D721Med (cell line): ENCODE measurements around the gene ATP7B.

ENCODE experiments used
- DNase-seq: peaks from one replicate; pipeline ENCODE4 v3.0.0; 2011; ENCODE audit warnings: low spot score; ENCODE audit not compliant: insufficient read length
- FAIRE-seq: peaks from 2 replicates; lab custom pipeline; 2011; peaks lifted over from hg19 to GRCh38; lab: Jason Lieb, UNC
- CTCF ChIP-seq: IDR thresholded peaks from 2 replicates; pipeline ENCODE4 v1.5.1; 2012; ENCODE audit warnings: mild to moderate bottlenecking, control low read depth; ENCODE audit not compliant: insufficient read depth; ENCODE audit errors: missing control alignments

The ATP7B gene

GRCh38 chr13:51978796-51979556 is 32.3 kb downstream of the ATP7B start:
- no peak for TF ChIP-seq CTCF
- no peak for FAIRE-seq
- DNase-seq, result no peak

- no peak for TF ChIP-seq CTCF
- DNase-seq, result no peak
- peak; percentile 16 for FAIRE-seq
These were observed 33.6 kb downstream of the ATP7B start for GRCh38 chr13:51977625-51978024.

- no peak for DNase-seq
- no peak for TF ChIP-seq CTCF
- no peak for FAIRE-seq
These were observed 34.4 kb downstream of the ATP7B start for GRCh38 chr13:51976890-51977289.

GRCh38 chr13:51976423-51976822 is 34.8 kb downstream of the ATP7B start:
- DNase-seq, result no peak
- FAIRE-seq, result no peak
- no peak for TF ChIP-seq CTCF

GRCh38 chr13:51974482-51974881 is 36.8 kb downstream of the ATP7B start:
- TF ChIP-seq CTCF, result no peak
- DNase-seq (no peak), FAIRE-seq (no peak)

GRCh38 chr13:51971520-51972426 is 39.5 kb downstream of the ATP7B start:
- no peak for TF ChIP-seq CTCF
- no peak for FAIRE-seq
- no peak for DNase-seq
